SK-N-SH (cell line): ENCODE measurements around the gene PHF21A. TPM values are rescaled to one million over a fixed set of nuclear protein-coding genes. Genes with fewer than 3 reads are reported as not detected.
A peak's percentile ranks its signal among the peaks of the same experiment; 100 is the strongest.

ENCODE experiments used
- CTCF ChIA-PET: fragments of 300-600, 350-600 bp; formaldehyde crosslinking; extraction: SDS; loops from one replicate; lab custom pipeline; 2021; lab: Yijun Ruan, JAX
- POLR2A ChIA-PET: fragments of 350-600 bp; sonication (Branson Sonifier 250); formaldehyde crosslinking; extraction: SDS; loops from one replicate; lab custom pipeline; 2020; ENCODE audit warnings: antibody characterized with exemption, inconsistent platforms; lab: Yijun Ruan, JAX
- DNase-seq: peaks from one replicate; pipeline ENCODE4 v3.0.0; 2012
- H2AFZ ChIP-seq: fragments of 200-600 bp; sonication (generic); 2 replicates; pipeline ENCODE4 v1.8.1; 2016; ENCODE audit warnings: antibody characterized with exemption, mild to moderate bottlenecking, low read depth
- H3F3A ChIP-seq: fragments of 200-600 bp; sonication (generic); replicated peaks from 2 replicates; pipeline ENCODE3; 2016; ENCODE audit warnings: antibody characterized with exemption, mild to moderate bottlenecking; ENCODE audit not compliant: insufficient read depth
- H3K27ac ChIP-seq, 2 experiments: fragments of 200-500 bp in 1 of 2; fragments of 200-600 bp in 1 of 2; sonication (Bioruptor generic) in 1 of 2; sonication (generic), shearing (Covaris generic) in 1 of 2; 2 replicates each; pipeline versions ENCODE4 v1.5.1 to v1.6.1; 2014 to 2016; ENCODE audit warnings: low read depth in 2 of 2, inconsistent platforms in 1 of 2, low read length in 1 of 2, mild to moderate bottlenecking in 1 of 2, mixed read lengths in 1 of 2
- H3K27me3 ChIP-seq: fragments of 200-600 bp; sonication (generic), shearing (Covaris generic); 2 replicates; pipeline ENCODE4 v1.6.1; 2016; ENCODE audit warnings: mixed run types; ENCODE audit not compliant: insufficient read depth
- H3K36me3 ChIP-seq, 2 experiments: fragments of 200-500 bp in 1 of 2; fragments of 200-600 bp in 1 of 2; sonication (Bioruptor generic) in 1 of 2; sonication (generic) in 1 of 2; replicated peaks in 1 of 2; 2 replicates each; pipeline versions ENCODE3 to v1.5.1; 2014 to 2016; ENCODE audit warnings: low read length in 1 of 2, mild to moderate bottlenecking in 1 of 2; ENCODE audit not compliant: insufficient read depth in 2 of 2, control insufficient read depth in 1 of 2
- H3K4me1 ChIP-seq, 2 experiments: fragments of 200-500 bp in 1 of 2; fragments of 200-600 bp in 1 of 2; sonication (Bioruptor generic) in 1 of 2; sonication (generic), shearing (Covaris generic) in 1 of 2; 2 replicates each; pipeline versions ENCODE4 v1.5.1 to v1.6.1; 2014 to 2016; ENCODE audit warnings: low read depth in 1 of 2, low read length in 1 of 2, mixed run types in 1 of 2; ENCODE audit not compliant: insufficient read depth in 2 of 2, control insufficient read depth in 1 of 2
- H3K4me2 ChIP-seq: fragments of 200-600 bp; sonication (generic), shearing (Covaris generic); 2 replicates; pipeline ENCODE4 v1.6.1; 2017; ENCODE audit warnings: mixed run types
- H3K4me3 ChIP-seq, 2 experiments: fragments of 200-500 bp in 1 of 2; fragments of 200-600 bp in 1 of 2; sonication (Bioruptor generic) in 1 of 2; sonication (generic), shearing (Covaris generic) in 1 of 2; 2 replicates each; pipeline versions ENCODE4 v1.5.1 to v1.8.1; 2014 to 2016; ENCODE audit warnings: low read depth in 2 of 2, inconsistent platforms in 1 of 2, low read length in 1 of 2, mild to moderate bottlenecking in 1 of 2, mixed read lengths in 1 of 2, moderate library complexity in 1 of 2
- H3K79me2 ChIP-seq: fragments of 200-600 bp; sonication (generic); 2 replicates; pipeline ENCODE4 v1.8.1; 2017; ENCODE audit warnings: mild to moderate bottlenecking; ENCODE audit not compliant: insufficient read depth
- H3K9ac ChIP-seq: fragments of 200-600 bp; sonication (generic); 2 replicates; pipeline ENCODE4 v1.6.1; 2017; ENCODE audit warnings: mixed run types
- H3K9me2 ChIP-seq: fragments of 200-600 bp; sonication (generic); 2 replicates; pipeline ENCODE4 v1.6.1; 2017; ENCODE audit warnings: mixed run types
- H3K9me3 ChIP-seq: fragments of 200-600 bp; sonication (generic); 2 replicates; pipeline ENCODE4 v1.6.1; 2017; ENCODE audit warnings: mixed run types, mild to moderate bottlenecking, moderate library complexity
- H4K20me1 ChIP-seq: fragments of 200-600 bp; sonication (generic); 2 replicates; pipeline ENCODE4 v1.6.1; 2017; ENCODE audit warnings: mild to moderate bottlenecking, mixed run types; ENCODE audit not compliant: insufficient read depth
- CTCF ChIP-seq: fragments of 200-600 bp; sonication (generic); IDR thresholded peaks from 2 replicates; pipeline ENCODE4 v1.6.1; 2017; ENCODE audit warnings: antibody characterized with exemption, mild to moderate bottlenecking, moderate library complexity
- ELF1 ChIP-seq: IDR thresholded peaks from 2 replicates; pipeline ENCODE4 v1.4.0; 2012
- EZH2phosphoT487 ChIP-seq: fragments of 200-600 bp; sonication (generic); IDR thresholded peaks from 2 replicates; pipeline ENCODE4 v1.6.1; 2017; ENCODE audit warnings: low read depth, mixed run types, mild to moderate bottlenecking, antibody characterized with exemption, moderate library complexity, borderline replicate concordance
- GABPA ChIP-seq: IDR thresholded peaks from 2 replicates; pipeline ENCODE4 v1.4.0; 2012; ENCODE audit warnings: low read depth, mild to moderate bottlenecking
- MEF2A ChIP-seq: IDR thresholded peaks from 2 replicates; pipeline ENCODE4 v1.4.0; 2012; ENCODE audit warnings: low read depth, borderline replicate concordance
- NRF1 ChIP-seq: IDR thresholded peaks from 2 replicates; pipeline ENCODE4 v1.6.1; 2012; ENCODE audit warnings: low read depth, mild to moderate bottlenecking, low read length
- PBX3 ChIP-seq: IDR thresholded peaks from 2 replicates; pipeline ENCODE4; 2012
- POLR2AphosphoS5 ChIP-seq: IDR thresholded peaks from 2 replicates; pipeline ENCODE4 v1.6.1; 2012; ENCODE audit warnings: low read depth, low read length
- RAD21 ChIP-seq: IDR thresholded peaks from 2 replicates; pipeline ENCODE4 v1.6.1; 2012; ENCODE audit warnings: mild to moderate bottlenecking, low read length
- RCOR1 ChIP-seq: fragments of 150-350 bp; IDR thresholded peaks from 2 replicates; pipeline ENCODE4 v1.6.1; 2017; ENCODE audit warnings: antibody characterized with exemption, low read length
- REST ChIP-seq: IDR thresholded peaks from 2 replicates; pipeline ENCODE4 v1.6.1; 2012; ENCODE audit warnings: mild to moderate bottlenecking, low read depth, low read length, moderate library complexity
- RFX5 ChIP-seq: IDR thresholded peaks from 2 replicates; pipeline ENCODE4 v1.6.1; 2012; ENCODE audit warnings: mild to moderate bottlenecking, improper control_type of control experiment, low read length
- RXRA ChIP-seq: IDR thresholded peaks from 2 replicates; pipeline ENCODE4 v1.4.0; 2012; ENCODE audit warnings: low read depth, mild to moderate bottlenecking, borderline replicate concordance
- TAF1 ChIP-seq: IDR thresholded peaks from 2 replicates; pipeline ENCODE4 v1.6.1; 2012; ENCODE audit warnings: low read depth, mild to moderate bottlenecking, low read length, moderate library complexity, borderline replicate concordance
- TCF12 ChIP-seq: IDR thresholded peaks from 2 replicates; pipeline ENCODE4 v1.4.0; 2012
- TEAD4 ChIP-seq: IDR thresholded peaks from 2 replicates; pipeline ENCODE4 v1.4.0; 2012; ENCODE audit warnings: mild to moderate bottlenecking, borderline replicate concordance; ENCODE audit not compliant: insufficient read depth
- YY1 ChIP-seq: IDR thresholded peaks from 2 replicates; pipeline ENCODE4 v1.4.0; 2012; ENCODE audit warnings: low read depth, mild to moderate bottlenecking
- ZBTB33 ChIP-seq: IDR thresholded peaks from 2 replicates; pipeline ENCODE4 v1.4.0; 2012; ENCODE audit warnings: low read depth, borderline replicate concordance
- WGBS: methylation state at CpG from one replicate; pipeline ENCODE4 v1.1.6; 2017; ENCODE audit warnings: low lambda C conversion rate; 5-methylcytosine and 5-hydroxymethylcytosine counted together
- polyA plus RNA-seq, 3 experiments: library from polyadenylated mRNA; depleted of rRNA; stranded (reverse); fragments of >200 nt; gene quantifications; 2 replicates each; pipeline ENCODE4 v1.2.3, GENCODE V29; 2012

Gene PHF21A
- polyA plus RNA-seq, 1 of the 3 experiments (the other 2 are of a cell fraction) = 18.8 TPM

GRCh38 chr11:45902452-45903380, 218.5 kb downstream of the PHF21A start:
- CTCF ChIA-PET = interaction anchor here (1.0 to 2.8 kb wide), 4 partner anchors 30 to 132 kb away, joined by 3 to 17 read pairs (median 3); no protein-coding TSS in a partner anchor
- no peak overlapping the region for H3K4me3 ChIP-seq
- no peak overlapping the region for H2AFZ ChIP-seq
- H3K4me1 ChIP-seq = peaks cover 11 to 34% of the 10 kb centered on the region in 2 experiments; a peak in 2 of 4 replicates
- H3F3A ChIP-seq = no peaks in the 10 kb centered on the region
- no peaks in the 10 kb centered on the region for H3K9me3 ChIP-seq
- no peak for TF ChIP-seq RXRA
- no peak for TF ChIP-seq RFX5
- no peak for TF ChIP-seq YY1
- no peak for TF ChIP-seq EZH2phosphoT487
- TF ChIP-seq TAF1 = no peak
- no peak for TF ChIP-seq POLR2AphosphoS5
- TF ChIP-seq, all 33 proteins: peak for 0
- 96% methylated on average over 48 of the region's 56 CpGs for WGBS
- Histone ChIP-seq H3K36me3 (peaks cover 0 to 25% of the 10 kb centered on the region in 2 experiments), H4K20me1 (peaks cover 9% of the 10 kb centered on the region; the same call in 1 of the 2 replicates), H3K9me2 (no peaks in the 10 kb centered on the region), H3K27ac (no peak overlapping the region), H3K9ac (no peak overlapping the region), H3K79me2 (no peaks in the 10 kb centered on the region), H3K4me2 (no peak overlapping the region), H3K27me3 (no peaks in the 10 kb centered on the region)
- POLR2A ChIA-PET = no interaction called here
- DNase-seq = no peak

- Histone ChIP-seq H3K27me3 (no peaks in the 10 kb centered on the region), H3F3A (no peaks in the 10 kb centered on the region), H3K4me1 (peaks cover 11 to 31% of the 10 kb centered on the region in 2 experiments; a peak in 2 of 4 replicates), H3K79me2 (no peaks in the 10 kb centered on the region), H3K36me3 (peaks cover 0 to 25% of the 10 kb centered on the region in 2 experiments), H3K27ac (no peak overlapping the region), H3K9ac (no peak overlapping the region), H4K20me1 (peaks cover 9% of the 10 kb centered on the region; the same call in 1 of the 2 replicates), H3K4me3 (no peak overlapping the region), H2AFZ (no peak overlapping the region)
- no peak for DNase-seq
- WGBS = 95% methylated on average over 4 of the region's 6 CpGs
- ChIA-PET POLR2A (interaction anchor here (0.7 kb wide), 1 partner anchor 17 kb away, joined by 3 read pairs; no protein-coding TSS in a partner anchor), CTCF (interaction anchor here (1.0 to 2.8 kb wide), 4 partner anchors 29 to 131 kb away, joined by 3 to 17 read pairs (median 3); no protein-coding TSS in a partner anchor)
- TF ChIP-seq RAD21 = no peak
- no peak for TF ChIP-seq RCOR1
- TF ChIP-seq TEAD4 = no peak
- no peak for TF ChIP-seq EZH2phosphoT487
- TF ChIP-seq PBX3 = no peak
- no peak for TF ChIP-seq REST
- TF ChIP-seq MEF2A = no peak
- TF ChIP-seq POLR2AphosphoS5 = no peak
- no peak for TF ChIP-seq GABPA
- TF ChIP-seq ELF1 = no peak
- no peak for TF ChIP-seq TCF12
- no peak for TF ChIP-seq NRF1
- TF ChIP-seq ZBTB33 = no peak
- TF ChIP-seq CTCF = no peak
- TF ChIP-seq, all 33 proteins: peak for 0
- Histone ChIP-seq H3K9me3 (no peaks in the 10 kb centered on the region), H3K9me2 (no peaks in the 10 kb centered on the region), H3K4me2 (peak overlapping the region; percentile 99)
Measured at GRCh38 chr11:45901626-45902025, 219.6 kb downstream of the PHF21A start.
